GM21529 (cell line): Measurements from ENCODE around the gene SPOP.
"Not testable (repeated sequence)": the region's sequence is repeated elsewhere in the genome, so short reads cannot be mapped to it uniquely, and the experiment has no call there.

Source experiments
- ATAC-seq: cut with Tn5 transposase; IDR thresholded peaks from one replicate; pipeline ENCODE4 v1.9.1; 2021; ENCODE audit not compliant: unreplicated experiment

The SPOP gene

GRCh38 chr17:49554694-49555494 lies 123.0 kb downstream of the SPOP start:
- ATAC-seq: no peak

- no peak for ATAC-seq
Measured at GRCh38 chr17:49553676-49554335, 124.1 kb downstream of the SPOP start.

GRCh38 chr17:49552070-49552751 lies 125.7 kb downstream of the SPOP start:
- no peak for ATAC-seq

- no peak for ATAC-seq
Measured at GRCh38 chr17:49551221-49552069, 126.5 kb downstream of the SPOP start.

GRCh38 chr17:49550764-49551163 lies 127.1 kb downstream of the SPOP start:
- ATAC-seq: not testable (repeated sequence)

GRCh38 chr17:49549691-49550678 lies 127.9 kb downstream of the SPOP start:
- ATAC-seq: no peak

- ATAC-seq: no peak
Measured at GRCh38 chr17:49549311-49549605, 128.6 kb downstream of the SPOP start.
